NCI-H2107 treated with DMSO at 0.1 percent for 48 hours (cell line): ENCODE data around the gene PMCH.
"Not testable (repeated sequence)": the region's sequence is repeated elsewhere in the genome, so short reads cannot be mapped to it uniquely, and the experiment has no call there.

Experiments used
- DNase-seq: peaks from one replicate; lab custom pipeline; 2025; ENCODE audit not compliant: unreplicated experiment; lab: John Stamatoyannopoulos, UW

The PMCH gene, protein sequence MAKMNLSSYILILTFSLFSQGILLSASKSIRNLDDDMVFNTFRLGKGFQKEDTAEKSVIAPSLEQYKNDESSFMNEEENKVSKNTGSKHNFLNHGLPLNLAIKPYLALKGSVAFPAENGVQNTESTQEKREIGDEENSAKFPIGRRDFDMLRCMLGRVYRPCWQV

GRCh38 chr12:102197789-102198188, at the start of gene PMCH:
Gene PMCH (minus strand): TSS chr12:102197833. CDS start chr12:102197770, 63 bp downstream.
- DNase-seq = no peak

- DNase-seq = not testable (repeated sequence)
Observed at GRCh38 chr12:102240859-102241258, 43.2 kb upstream of the PMCH start.

GRCh38 chr12:102234599-102234998, 37.0 kb upstream of the PMCH start:
- no peak for DNase-seq

- DNase-seq = no peak
Observed at GRCh38 chr12:102232446-102232845, 34.8 kb upstream of the PMCH start.

DNA sequence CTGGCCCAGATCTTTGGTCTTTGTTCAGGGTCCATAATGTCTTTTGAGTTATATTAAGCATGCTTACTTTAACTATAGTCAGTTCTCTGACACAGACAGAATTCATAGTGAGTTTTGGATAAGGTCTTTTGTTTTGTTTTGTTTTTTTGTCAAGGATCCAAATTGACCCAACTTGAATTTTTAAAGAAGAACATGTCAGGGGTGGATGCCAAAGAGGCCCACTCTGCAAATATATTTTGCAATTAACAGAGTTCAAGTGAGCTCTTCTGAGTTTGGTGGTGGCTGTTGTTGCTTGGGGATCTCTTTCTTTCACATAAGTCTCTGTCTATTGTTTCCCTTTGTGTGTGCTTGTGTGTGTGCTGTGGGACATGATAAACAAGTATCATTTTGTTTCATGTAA, 34.4 kb upstream of the PMCH start:
- no peak for DNase-seq

GRCh38 chr12:102227954-102228353, 30.3 kb upstream of the PMCH start:
- no peak for DNase-seq

DNA sequence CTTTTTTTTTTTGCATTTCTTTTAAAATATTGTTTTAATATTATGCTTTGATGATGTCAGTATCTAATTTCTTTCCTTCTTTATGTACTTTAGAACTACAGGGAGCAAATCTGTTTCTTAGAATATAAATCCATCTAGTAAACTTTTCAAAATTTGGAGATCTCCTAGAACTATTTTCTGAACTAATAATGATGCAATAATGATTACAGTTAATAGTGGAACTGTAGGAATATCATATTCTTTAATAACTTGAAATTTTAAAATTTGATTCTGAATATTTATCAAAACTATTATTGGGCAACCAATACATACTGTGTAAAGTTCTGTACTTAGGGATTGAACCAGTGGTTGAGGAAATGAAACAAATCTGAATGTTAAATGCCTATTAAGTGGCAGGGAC, 23.1 kb upstream of the PMCH start:
- DNase-seq = no peak

GRCh38 chr12:102215992-102216691, 18.5 kb upstream of the PMCH start:
- DNase-seq = no peak

- no peak for DNase-seq
Observed at GRCh38 chr12:102204025-102204424, 6.4 kb upstream of the PMCH start.

GRCh38 chr12:102202556-102202955, 4.9 kb upstream of the PMCH start:
- no peak for DNase-seq

- DNase-seq = no peak
Observed at GRCh38 chr12:102201436-102202061, 3.9 kb upstream of the PMCH start.

DNA sequence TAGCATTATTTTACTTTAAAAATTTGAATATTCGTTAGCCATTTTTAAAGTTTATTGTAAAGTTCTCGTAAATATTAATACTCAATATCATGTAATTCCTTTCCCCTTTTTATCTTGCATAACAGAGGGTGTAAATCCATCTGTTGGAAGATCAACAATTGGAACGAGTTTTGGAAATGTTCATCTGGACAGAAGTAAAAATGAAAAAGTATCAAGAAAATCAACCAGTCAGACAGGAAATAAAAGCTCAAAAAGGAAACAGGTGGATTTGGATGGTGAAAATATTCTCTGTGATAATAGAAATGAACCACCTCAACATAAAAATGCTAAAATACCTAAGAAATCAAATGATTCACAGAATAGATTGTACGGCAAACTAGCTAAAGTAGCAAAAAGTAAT, 1.8 kb downstream of the PMCH start:
- no peak for DNase-seq

DNA sequence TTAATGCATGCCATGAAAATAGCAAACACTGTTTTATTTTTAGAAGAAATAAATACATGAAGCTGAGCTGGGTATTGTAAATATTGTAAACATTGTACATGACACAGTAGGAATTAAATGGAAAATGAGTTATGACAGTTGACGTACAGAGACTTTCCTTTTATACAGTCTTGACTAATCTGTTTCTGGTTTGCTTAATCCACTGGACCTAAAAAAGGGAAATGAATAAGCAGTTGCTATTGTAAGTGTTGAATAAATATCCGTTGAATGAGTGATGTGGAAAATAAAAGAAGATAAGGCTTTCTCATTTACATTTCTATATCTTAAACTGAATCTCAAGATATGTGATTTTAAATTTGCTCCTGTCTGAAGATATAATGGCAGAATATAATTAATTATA, 15.0 kb downstream of the PMCH start:
- DNase-seq = no peak

GRCh38 chr12:102174761-102175160, 22.9 kb downstream of the PMCH start:
- DNase-seq = no peak

DNA sequence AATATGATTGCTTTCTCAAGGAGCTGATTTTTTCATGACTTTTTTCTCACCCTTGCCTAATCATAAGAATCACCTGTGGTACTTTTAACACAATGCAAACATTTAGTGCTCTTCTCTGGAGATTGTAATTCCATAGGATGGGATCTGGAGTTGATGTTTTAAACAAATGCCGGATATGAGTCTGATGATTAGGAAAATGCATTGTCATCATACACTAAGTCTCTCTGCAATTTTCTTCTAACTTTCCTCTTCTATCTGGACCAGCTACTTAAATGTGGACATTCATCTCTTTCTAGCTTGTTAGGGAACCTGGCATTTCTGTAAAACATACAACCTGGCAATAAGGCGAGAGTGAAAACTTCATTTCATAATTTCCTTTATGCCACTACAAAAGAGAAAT, 23.5 kb downstream of the PMCH start:
- no peak for DNase-seq

DNA sequence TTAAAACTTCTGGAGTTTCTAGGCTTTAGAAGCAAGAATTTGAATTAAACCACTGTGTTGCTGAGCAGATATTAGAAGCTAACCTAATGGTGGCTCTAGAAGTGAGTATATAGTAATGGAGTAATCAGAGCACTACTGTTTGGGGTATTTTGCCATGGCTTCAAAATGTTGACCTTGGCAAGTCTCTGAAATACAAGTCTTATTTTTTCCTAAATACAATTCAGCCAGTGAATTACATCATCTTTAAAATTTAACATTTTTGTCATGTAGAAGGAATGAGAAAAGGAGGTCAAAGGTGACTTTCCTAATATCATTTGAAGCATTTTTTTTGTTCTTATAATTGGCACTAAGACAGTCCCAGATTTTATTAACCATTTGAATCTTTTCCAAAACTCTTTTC, 25.2 kb downstream of the PMCH start:
- DNase-seq = no peak

DNA sequence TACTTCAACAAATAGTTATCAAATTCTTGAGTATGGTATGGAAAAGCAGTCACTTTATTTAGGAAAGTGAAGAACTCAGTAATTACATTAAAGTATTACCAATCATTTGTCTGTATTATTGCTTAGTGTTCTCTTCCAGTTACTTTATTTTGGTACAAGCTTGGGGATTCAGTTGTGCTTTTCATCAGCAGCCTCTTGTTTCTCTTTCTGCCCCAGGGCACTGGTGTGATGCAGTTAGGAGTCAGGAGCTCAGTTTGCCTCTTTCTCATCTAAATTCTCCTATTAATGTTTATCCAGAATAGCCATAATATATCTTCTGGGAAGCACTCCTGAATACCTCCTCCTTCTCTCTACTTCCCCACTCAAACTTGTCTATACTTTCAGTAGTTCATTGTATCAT, 25.7 kb downstream of the PMCH start:
- DNase-seq = no peak

GRCh38 chr12:102169922-102170621, 27.6 kb downstream of the PMCH start:
- no peak for DNase-seq

GRCh38 chr12:102167821-102168604, 29.6 kb downstream of the PMCH start:
- DNase-seq = no peak

GRCh38 chr12:102163383-102163782, 34.2 kb downstream of the PMCH start:
- no peak for DNase-seq

GRCh38 chr12:102155206-102155605, 42.4 kb downstream of the PMCH start:
- not testable (repeated sequence) for DNase-seq
